NCI-H2081 (cell line): Measurements from ENCODE around the gene ENTHD1.

Experiments used
- DNase-seq, 2 experiments: peaks; one replicate each; lab custom pipeline; 2025; lab: John Stamatoyannopoulos, UW

ENTHD1 gene, protein sequence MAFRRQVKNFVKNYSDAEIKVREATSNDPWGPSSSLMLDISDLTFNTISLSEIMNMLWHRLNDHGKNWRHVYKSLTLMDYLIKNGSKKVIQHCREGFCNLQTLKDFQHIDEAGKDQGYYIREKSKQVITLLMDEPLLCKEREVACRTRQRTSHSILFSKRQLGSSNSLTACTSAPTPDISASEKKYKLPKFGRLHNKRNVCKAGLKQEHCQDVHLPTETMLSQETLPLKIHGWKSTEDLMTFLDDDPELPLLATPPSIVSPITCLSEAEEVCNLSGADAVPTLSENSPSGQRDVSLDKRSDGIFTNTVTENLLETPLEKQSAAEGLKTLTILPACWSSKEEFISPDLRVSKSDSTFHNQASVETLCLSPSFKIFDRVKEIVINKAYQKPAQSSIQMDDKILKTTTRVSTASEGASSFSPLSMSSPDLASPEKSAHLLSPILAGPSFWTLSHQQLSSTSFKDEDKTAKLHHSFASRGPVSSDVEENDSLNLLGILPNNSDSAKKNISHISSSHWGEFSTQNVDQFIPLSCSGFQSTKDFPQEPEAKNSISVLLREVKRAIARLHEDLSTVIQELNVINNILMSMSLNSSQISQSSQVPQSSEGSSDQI

DNA sequence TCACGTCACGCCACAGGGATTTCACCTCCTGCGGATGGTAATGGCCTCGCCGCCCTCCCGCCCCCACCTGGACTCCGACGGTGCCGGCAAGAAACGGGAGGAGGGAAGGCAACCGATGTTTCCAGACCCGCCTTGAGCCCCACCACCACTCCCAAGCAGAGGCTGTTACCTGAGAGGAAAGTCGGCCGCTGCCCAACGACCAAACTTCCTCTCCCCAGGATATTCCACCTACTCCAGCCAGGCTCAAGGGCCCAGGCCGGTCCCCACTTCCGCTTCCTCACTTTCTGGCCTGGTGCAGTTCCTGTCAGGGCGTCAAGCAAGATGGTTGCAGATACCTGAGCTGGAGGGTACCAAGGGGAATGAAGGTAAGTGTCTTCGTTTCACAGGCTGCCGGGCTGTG lies at the start of gene ENTHD1:
TSS of gene ENTHD1 (minus strand) at position 235 of the 400 bp plus-strand sequence. CDS start 6,012 bp downstream, outside the sequence.
- DNase-seq, result no peak

DNA sequence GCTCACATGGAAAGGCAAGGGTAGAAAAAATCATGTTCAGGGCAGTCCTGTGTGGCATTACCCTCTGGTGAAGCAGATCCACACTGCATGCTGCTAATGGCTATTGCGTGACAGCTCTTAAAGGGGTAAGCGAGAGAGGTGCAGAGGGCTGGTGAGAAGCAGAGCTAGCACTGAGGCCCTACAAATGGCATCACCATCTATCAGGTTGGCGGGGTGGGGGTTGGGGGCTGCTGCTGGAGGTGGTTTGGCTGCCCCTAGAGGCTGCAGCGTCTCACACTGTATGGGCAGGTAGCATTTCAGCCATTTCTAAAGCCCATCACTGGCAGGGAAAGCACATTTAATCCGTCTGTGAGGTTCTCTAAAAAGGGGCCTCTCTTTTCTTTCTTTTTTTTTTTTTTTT lies 49.8 kb upstream of the ENTHD1 start:
- DNase-seq, result peak in 1 of 2 experiments; percentile 8

DNA sequence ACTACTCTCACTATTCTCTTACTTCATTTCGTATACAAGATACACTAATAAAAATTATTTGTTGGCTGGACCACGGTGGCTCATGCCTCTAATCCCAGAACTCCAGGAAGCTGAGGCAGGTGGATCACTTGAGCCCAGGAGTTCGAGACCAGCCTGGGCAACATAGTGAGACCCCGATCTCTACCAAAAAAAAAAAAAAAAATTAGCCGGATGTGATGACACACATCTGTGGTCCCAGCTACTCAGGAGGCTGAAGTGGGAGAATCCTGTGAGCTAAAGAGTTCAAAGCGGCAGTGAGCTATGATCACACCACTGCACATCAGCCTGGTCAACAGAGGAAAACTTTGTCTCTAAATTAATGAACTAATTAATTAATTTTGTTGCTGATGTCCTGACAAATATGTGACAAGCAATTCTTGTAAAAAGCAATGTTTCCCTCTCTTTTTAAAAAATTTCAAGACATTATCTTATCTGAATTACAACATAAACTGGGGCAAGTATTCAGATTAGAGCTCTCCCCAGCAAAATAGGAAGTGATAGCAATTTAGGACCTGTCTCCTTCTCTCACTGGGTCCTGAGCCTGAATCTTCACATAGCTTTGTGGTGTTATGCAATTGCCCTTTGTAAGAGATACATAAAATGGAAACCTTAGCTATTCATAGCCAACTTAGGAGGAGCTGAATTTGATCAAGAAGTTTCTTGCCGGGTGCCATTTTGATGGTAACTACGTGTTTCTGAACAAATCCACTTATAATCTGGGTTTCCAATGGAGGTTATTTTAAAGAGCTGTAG lies 49.1 kb upstream of the ENTHD1 start:
- DNase-seq, result no peak

DNA sequence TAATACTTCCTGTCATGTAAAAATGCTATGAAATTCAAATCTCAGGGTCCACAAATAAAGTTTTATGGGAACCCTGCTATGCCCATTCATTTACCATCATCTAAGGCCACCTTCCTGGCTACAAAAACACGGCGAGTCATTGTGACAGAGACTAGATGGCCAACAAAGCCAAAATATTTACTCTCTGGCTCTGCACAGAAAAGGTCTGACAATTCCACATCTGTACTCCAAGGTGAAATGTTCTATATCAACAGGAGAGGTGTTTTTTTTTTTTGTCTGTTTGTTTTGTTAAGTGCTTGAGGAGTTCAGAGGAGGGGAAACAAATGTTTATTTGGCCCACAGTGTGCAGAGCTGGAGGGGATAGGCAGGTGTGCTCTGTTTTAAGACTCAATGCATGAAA lies 48.0 kb upstream of the ENTHD1 start:
- DNase-seq, result peak; percentile 62 to 88

DNA sequence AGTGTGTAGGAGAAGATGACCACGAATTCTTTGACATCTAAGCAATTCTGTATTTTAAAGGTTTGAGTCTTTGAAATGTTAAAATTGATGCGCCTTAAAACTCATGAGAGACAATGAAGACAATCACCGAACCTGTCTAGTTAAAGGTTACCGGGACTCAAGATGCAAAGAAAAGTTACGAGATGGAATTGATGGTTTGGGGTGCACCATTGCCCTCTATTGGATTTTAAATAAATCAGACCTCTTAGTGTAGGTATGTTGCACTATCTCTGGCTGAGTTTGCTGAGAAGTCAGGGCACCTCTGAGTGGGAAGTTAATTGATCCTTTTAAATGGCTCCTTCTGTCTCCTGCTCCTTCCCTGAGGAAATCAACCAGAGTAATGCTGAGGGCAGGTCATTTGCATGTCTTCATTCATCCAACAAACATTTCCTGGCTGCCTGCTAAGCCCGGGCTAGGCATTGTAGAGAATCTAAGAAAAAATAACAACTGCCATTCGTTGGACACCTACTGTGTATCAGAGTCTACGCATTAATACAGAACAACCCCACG lies 47.3 kb upstream of the ENTHD1 start:
- no peak for DNase-seq

DNA sequence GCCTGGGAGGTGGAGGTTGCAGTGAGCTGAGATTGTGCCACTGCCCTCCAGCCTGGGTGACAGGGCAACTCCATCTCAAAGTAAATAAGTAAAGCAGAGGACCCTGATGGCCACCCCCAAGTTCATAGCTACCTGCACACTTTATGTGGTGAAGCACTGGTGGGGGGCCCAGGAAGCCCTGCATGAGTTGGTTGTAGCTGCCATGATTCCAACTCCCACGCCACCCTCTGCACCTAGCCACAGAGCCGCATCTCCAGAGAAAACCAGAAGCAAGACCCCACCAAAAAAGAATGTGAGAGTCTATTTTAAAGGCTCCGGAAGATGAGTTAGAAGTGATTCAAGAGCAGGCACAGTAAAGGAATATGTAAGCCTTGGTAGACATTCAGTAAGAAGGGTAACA lies 46.3 kb upstream of the ENTHD1 start:
- DNase-seq, result no peak

DNA sequence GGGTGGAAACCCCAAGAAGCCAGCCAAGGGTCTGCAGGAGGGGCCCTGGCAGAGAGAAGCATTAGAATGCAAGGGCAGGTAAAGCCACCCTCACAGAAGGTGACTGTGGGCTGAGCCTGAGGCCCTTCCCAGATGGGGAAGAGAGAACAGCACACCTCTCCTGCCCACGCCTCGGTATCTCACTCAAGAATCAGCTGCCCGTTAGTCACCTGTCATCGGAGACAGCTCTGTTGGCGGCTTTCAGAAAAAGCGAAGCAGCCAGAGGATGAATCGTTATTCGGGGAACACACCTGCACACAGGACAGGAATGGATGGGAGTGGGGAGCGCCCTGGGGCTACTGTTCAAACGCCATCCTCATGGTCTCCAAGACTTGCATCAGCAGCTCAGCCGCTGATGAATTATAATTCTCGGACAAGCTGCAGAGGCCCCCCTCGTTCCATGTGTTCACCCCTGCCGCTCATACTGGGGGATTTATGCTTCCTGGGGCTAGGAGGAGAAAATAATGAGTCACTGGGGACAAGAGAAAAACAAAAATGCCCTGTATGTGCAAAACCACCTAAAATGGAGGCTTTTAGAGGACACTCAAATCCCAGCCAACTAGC lies 45.0 kb upstream of the ENTHD1 start:
- DNase-seq, result no peak

DNA sequence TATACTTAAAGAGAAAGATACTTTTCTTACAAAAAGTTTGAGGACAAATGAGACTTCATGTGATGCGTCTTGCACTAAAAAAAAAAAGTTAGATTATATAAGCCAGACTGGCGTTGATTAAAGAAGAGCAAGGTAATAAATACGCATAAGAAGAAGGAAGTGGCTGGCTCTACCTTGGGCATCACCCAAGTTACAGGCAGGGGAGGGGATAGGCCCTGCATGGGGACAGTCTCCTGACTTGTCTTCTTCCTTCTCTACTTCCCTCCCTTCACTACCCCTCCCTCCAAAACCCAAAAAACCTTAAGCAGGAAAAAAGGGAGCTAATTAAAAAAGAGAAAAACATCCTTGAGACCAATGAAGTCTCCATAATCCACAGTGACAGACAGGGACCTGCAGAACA lies 44.3 kb upstream of the ENTHD1 start:
- DNase-seq, result no peak

DNA sequence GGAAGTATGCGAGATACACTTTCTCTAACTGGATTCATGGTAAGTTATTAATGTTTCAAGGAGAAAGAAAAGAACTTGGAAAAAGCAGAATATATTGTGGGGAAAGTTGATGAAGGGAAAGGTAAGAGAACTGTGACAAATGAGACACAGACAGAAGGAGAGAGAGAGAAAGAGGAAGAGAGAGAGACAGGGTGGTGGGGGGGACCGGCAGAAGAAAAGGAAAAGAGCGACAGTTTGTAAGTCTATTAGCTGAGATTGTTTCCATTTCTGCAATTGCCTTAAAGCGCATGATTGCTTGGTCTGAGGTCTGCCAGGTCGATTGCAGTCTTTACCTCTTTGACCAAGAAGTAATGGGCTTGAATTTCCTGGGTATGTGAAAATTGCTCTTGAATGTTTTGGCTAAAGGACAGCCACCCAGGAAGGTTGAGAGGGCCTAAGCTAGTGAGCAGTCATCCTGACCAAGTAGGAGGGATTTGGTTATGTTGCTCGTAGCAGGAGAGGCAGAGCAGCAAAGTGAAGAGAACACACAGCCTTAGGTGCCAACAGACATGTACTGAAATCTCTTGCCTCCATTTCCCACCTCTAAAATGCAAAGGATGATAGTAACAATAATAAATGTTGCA lies 43.1 kb upstream of the ENTHD1 start:
- no peak for DNase-seq

DNA sequence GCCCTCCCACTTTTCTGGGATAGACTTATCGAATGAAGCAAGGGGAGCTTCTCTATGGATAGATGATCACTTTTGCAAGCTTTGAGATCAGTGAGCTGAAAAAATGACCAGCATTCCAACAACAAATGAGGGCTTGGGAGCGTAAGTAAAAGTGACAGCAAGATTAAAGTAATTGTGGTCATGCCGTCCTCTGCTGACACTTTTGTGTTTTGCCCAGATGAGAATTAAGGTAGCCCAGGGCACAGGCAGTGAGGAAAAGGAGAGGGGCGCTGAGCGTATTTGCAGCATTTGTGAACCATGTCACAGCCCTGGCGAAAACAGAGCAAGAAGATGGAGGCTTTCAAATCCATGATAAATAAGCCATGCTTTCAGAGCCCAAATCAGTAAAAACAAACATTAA lies 42.1 kb upstream of the ENTHD1 start:
- no peak for DNase-seq

DNA sequence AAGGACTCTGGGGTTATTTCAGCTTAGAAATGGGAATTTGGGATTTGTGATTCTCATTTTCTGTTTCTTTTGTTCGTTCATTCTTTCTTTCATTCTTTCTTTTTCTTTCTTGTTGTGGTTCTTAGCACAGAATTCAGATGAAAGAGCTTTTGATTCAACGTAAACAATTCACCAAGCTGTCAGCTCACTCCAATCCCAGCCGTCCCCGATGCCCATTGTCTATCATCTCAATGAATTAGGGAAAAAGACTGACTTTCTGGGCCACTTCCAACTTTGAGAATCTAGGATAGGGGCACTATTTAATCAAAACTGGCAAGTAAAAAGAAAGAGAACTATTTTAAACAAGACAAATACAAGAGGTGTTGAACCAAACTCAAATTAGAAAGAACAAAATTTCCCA lies 41.6 kb upstream of the ENTHD1 start:
- no peak for DNase-seq

DNA sequence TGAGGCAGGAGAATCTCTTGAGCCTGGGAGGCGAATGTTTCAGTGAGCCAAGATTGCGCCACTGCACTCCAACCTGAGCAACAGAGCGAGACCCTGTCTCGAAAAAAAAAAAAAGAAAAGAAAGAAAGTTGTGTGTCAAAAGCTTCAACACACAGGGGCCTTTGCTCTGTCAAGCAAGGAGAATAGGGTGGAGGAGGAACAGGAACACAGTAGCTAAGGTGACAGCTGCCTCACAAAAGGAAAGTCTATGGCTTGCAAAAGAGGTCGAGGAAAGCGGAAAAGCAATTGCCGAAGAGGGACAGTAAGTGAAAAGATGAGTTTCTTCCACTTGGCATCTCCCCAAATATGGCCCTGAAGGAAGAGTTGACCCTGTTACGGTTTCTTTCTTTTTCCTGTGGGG lies 40.2 kb upstream of the ENTHD1 start:
- DNase-seq, result no peak

DNA sequence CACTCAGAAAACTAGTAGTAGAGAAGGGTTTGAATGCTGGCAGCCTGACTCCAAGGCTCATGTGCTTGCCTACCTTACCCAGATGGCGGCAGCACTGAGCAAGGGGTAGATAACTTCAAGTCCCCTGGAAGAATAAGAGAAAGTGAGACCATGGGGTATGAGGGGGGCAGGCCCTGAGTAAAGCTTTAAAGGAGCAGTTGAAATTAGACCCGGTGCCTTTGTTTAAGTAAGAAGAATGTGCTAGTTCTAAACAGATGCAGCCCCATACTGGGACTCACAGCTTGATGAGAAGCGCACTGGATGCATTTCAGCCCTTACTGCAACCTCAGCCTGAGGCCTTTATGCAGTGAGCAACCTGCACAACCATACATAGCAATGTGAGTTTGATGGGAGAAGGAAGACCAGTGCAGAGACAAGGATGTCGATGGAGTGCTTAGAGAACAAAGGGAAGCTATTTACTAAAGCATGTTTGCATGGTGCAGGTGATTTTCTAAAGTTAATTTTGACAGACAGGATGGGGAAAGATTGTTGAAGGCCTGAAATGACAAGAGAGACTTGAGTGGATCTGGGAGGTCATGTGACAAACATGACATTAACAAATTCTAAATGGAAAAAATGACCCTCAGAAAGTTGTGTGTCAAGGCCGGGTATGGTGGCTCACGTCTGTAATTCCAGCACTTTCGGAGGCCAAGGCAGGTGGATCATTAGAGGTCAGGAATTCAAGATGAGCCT lies 39.5 kb upstream of the ENTHD1 start:
- DNase-seq, result no peak

DNA sequence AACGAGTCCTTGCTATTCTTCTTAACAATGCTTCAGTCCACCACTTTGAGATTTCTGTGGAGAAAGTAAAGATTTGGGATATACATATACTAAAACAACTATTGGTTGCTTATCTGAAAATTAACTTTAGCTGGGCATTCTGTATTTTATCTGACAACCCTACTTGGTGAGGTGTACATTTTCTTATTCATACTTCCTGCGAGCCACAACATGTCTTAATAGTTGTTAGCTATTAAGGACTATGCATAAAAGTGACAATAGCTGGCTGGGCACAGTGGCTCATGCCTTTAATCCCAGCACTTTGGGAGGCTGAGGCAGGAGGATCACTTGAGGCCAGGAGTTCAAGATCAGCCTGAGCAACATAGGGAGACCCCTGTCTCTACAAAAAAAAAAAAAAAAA lies 38.6 kb upstream of the ENTHD1 start:
- DNase-seq, result no peak

DNA sequence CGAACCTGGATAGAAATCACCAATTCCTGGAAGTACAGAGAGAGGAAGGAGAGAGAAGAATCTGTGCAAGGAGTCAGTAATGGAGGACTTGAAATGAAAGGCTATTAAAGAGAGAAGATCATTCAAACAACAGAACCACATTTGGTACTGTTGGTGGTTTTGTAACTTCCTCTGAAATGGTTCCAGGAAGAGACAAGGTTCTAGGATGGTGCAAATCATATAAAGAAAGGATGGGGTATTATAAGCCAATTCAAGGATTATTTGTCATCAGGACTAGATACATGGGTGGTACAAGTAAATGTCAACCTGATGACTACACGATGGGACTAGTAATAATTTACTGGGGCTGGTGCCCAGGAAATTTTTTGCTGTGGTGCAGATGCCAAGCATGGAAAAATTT lies 37.7 kb upstream of the ENTHD1 start:
- DNase-seq, result no peak

DNA sequence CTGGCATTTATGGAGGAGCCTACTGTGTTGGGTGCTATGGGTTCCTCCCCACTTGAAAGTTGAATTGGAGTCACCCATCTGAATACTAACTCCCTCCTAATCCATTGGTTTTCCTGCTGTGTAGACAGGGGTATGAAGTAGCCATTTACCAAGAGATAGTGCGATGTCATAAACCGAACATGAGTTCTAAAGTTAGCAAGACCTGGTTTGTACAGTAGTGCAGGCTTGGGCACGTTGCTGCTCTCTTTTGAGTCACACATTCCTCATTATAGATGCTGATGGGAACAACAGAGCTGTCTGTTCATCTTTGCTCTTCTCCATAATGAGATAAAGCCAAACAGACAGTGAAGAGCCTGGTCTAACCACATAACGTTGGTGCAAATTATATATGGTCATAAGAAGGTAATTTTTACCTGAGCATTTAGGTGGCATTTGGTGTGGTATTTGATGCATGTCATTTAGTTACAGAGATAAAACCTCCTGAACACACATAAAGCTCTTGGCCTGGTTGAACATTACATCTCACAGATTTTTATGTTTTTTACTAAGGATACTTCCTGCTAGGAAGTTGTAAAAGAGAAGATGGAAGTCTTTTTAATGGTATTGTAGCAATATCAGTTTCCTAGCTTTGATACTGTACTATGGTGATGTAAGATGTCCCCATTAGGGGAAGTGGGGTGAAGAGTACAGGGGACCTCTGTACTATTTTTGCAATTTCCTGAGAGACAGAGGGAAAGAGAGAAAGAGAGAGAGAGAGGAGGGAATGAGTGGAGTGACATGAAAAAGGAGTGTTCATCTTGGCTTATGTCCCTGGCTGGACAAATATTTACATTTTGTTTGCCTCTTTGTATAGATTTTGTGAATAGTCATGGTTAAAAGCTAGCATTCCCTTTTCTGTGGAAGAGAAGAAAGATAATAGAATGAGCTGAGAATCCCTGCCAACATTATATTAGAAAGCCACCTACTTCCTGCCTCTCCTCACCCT lies 35.3 kb upstream of the ENTHD1 start:
- no peak for DNase-seq

DNA sequence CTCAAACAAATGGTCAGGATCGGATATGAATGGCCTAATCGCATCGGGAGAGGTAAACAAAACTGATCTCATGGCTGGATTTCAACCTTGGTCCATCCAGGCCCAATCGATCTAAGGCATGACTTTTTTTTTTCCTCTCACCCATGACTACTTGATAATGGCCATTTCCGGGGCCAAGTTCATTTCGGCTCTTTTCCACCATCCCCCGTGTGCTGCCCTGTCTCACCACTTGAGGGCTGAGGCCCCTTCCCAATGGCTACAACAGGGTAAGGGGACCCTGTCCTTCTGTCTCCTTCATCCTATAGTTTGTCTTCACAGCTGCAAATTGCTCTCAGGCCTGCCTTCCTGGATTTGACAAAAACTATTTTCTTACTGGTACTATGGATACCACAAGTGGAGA lies 34.0 kb upstream of the ENTHD1 start:
- DNase-seq, result no peak

DNA sequence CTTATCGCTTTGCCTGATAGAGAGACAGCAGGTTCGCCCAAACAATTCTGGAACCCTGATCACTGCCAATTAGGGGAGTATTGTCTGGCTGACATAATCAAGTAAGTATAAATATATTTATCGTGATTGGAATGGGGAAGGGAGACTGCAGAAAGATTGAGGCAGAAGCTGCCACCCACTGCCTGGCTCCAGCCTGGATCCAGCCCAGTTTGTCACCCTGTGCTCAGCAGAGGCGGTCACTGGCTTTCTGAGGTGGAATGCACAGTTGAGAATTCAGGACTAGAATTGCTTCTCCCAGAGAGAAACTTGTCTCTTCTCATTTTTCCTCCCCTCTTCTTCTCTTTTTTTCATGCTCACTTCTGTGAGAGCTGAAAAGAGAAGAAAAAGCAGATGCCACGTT lies 33.2 kb upstream of the ENTHD1 start:
- no peak for DNase-seq

DNA sequence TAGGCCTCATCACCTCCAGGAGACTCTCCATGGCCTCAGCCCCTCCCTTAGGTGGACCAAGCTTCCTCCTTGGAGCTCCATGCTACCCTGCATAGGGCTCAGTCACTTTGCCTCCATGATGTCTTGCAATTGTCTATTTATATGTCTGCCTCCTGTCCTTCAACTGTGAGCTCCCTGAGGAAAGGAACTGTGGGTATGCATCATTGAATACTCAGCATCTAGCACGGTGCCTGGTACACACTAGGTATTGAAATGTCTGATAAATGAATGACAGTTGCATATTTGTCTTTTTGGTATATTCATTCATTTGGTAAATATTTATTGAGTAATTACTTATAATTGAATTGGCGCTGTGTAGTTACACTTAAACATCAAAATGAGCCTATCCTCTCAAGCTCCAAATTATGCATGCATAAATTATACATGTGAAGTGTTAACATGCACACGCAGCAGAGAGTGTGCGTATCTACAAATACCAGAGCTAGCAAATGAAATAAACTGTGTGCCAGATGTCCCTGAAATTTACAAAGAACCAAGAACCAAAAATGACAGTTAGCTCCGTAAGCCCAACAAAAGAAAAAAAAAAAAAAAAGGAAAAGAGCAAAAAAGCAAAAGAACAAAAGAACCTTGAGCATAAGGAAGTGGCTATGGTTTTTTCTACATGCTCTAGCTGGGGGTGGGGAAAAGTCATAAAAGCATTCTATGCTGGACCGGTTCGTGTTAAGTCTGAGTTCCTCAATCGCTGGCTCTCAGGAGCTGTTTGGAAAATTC lies 32.5 kb upstream of the ENTHD1 start:
- DNase-seq, result peak in 1 of 2 experiments; percentile 1
